IPS-11a (cell line): Measurements from ENCODE around the gene SLC35E1.
"Not testable (repeated sequence)": the region's sequence is repeated elsewhere in the genome, so short reads cannot be mapped to it uniquely, and the experiment has no call there.

Source experiments
- H3K4me3 ChIP-seq: one replicate; pipeline ENCODE4 v1.5.1; 2013; ENCODE audit warnings: low read depth, low read length, control low read depth

The SLC35E1 gene

GRCh38 chr19:16554776-16555175, 17.4 kb downstream of the SLC35E1 start:
- H3K4me3 ChIP-seq, result no peak overlapping the region

DNA sequence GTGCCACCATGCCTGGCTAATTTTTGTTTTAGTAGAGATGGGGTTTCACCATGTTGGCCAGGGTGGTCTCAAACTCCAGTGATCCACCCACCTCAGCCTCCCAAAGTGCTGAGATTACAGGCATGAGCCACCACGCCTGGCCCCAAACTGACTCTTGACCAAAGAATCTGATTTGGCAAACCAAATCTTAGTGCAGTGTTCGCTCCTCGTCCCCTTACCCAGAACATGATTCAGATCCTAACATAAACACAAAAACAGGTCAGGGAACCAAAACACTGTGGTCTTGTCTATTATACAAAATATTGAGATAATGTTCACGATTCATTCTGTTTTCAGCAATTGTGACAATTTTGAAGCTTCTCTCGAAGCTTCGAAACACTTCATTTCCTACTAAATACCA, 20.3 kb downstream of the SLC35E1 start:
- H3K4me3 ChIP-seq, result not testable (repeated sequence)

DNA sequence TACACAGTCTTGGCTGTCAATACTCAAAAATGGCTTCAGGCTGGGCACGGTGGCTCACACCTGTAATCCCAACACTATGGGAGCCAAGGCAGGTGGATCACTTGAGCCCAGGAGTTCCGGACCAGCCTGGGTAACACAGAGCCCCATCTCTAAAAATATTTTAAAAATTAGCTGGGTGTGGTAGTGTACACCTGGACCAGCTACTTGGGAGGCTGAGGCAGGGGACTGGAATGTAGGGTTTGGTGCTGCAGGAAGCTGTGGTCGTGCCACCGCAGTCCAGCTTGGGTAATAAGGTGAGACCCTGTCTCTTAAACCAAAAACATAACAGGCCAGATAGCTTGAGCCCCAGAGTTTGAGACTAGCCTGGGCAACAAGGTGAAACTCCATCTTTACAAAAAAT, 23.3 kb downstream of the SLC35E1 start:
- H3K4me3 ChIP-seq, result no peak overlapping the region

GRCh38 chr19:16544473-16545231, 27.6 kb downstream of the SLC35E1 start:
- H3K4me3 ChIP-seq, result no peak overlapping the region

DNA sequence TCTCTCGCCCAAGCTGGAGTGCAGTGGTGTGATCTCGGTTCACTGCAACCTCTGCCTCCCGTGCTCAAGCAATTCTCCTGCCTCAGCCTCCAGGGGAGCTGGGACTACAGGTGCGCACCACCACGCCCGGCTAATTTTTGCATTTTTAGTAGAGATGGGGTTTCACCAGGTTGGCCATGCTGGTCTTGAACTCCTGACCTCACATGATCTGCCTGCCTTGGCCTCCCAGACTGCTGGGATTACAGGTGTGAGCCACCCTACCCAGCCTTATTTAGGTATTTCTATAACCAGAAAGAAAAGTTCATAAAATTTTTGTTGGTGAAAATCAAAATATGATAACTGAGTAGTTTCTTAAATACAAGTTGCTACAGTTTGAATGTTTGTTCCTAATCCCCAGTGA, 28.5 kb downstream of the SLC35E1 start:
- not testable (repeated sequence) for H3K4me3 ChIP-seq

- peak overlapping the region; percentile 93 for H3K4me3 ChIP-seq
Measured at GRCh38 chr19:16542910-16543472, 29.2 kb downstream of the SLC35E1 start.

DNA sequence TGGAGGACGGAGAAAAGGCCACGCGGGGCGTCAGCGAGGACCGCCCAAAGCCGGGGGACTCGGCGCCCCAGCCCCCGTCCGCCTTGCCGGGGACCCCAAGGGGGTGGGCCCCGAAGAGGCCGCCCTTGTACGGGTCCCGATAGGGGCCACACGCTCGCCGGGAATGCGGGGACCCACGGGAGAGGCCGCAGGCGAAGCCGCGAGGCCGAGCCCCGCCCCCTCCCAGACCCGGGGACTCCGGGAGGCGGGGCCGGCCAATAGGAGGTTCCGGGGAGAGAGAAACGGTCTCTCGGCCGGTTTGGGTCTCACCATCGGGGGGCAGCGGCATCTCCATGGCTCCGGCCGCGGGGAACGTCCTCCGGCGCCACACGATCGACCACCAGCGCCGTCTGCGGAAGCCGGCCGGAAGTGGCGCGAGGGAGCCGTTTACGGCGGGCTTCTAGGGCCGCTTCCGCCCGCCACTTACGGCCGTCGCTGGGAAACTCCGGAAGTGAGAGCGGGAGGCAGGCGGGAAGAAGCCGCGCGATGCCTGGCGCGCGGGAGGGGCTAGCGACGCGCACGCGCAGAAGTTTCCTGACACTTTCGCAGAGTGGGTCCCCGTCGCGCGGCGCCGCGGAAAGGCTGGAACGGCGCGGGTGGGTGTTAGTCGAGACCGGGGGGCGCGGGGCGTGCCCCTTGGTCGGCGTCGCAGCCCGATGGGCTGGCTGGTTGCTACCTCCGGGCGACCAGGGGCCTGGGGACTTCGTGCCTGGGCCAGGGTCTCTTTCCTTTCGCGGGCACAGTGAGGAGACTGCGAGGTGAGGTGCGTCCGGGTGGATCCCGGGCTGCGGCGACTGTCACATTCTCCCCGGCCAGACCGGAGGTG, 29.9 kb downstream of the SLC35E1 start, which contains the start of gene CHERP:
TSS of gene CHERP (minus strand) at position 393 of the 865 bp plus-strand sequence. CDS start at position 334, 59 bp downstream.
- H3K4me3 ChIP-seq, result peak within 1 kb of the TSS; percentile 93

DNA sequence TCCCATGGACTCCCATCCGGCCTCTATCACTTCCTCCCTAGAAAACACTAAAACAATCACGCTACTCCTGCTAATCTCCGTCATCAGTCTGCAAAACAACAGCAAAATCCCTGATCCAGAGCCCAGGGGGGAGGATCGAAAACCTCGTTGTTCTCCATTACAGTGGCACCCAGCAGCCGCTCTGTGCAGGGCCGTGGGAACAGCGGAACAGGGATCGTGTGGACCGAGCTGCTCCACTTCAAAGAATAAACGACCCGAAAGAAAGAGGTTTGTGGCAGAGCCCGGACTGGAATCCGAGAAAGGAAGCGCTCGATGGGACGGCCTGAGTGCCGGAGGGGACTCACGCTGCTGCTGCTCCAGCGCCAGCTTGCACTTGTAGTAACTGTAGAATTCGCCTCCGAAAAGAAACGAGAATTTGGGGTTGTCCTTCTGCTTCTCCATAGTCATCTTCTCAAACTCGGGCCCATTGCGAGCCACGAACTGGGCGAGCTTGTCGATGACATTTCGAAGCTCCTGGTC, 30.6 kb downstream of the SLC35E1 start:
- peak overlapping the region; percentile 93 for H3K4me3 ChIP-seq

GRCh38 chr19:16540948-16541347, 31.3 kb downstream of the SLC35E1 start:
- peak overlapping the region; percentile 93 for H3K4me3 ChIP-seq

- H3K4me3 ChIP-seq, result no peak overlapping the region
Measured at GRCh38 chr19:16537111-16537510, 35.1 kb downstream of the SLC35E1 start.

DNA sequence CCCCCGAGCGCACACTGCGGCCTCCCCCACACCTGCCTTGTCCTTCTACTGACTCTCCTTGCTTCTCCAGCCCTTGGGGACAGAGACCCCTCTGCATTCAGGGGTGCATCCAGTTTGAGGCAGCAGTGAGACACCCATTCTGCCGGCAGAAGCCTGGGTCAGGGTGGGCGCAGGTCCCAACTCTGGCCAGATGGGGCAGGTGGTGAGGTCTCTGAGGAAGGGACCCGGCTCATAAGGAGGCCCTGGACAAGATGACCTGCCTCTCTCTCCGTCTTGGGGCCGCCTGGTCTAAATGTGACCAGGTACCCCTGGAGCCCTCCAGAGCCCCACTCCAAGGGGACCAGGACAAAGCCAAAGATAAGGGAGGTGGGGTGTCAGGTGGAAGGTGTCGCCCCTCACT, 36.1 kb downstream of the SLC35E1 start:
- H3K4me3 ChIP-seq, result no peak overlapping the region

- no peak overlapping the region for H3K4me3 ChIP-seq
Measured at GRCh38 chr19:16535381-16535780, 36.8 kb downstream of the SLC35E1 start.

DNA sequence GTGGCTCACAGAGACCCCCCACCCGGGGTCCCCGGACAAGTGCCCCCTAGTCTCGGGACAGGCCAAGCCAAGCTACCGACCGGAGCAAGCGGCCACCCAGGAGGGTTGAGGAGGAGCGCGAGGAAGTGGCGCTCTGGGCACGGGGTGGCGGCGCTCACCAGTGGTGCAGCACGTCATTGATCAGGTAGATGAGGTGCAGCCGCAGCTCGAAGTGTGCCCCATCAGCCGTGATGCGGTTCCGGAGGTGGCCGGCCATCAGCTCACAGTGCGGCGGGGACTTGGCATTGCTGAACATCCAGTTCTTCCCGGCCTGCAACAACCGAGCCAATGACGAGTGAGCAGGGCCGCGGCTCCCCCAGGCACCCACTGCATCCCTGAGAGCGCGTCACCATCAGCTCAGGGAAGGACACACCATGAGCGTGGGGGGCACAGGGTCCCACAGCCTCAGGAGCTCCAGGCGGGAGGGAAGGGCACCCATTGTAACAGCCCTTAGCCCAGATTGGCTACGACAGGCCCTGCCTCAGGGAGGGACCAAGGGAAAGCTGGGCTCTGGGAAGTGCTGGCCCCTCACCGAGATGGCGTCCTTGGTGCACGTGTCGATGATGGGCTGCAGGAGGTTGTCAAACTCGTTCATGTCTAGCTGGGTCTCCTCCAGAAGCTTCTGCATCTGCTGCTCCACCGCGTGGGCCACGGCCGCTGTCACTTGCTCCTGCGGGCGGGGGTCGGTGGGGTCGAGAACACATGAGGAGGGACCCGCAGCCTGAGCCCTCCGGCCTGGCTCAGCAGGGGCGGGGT, 39.6 kb downstream of the SLC35E1 start:
- H3K4me3 ChIP-seq, result no peak overlapping the region

DNA sequence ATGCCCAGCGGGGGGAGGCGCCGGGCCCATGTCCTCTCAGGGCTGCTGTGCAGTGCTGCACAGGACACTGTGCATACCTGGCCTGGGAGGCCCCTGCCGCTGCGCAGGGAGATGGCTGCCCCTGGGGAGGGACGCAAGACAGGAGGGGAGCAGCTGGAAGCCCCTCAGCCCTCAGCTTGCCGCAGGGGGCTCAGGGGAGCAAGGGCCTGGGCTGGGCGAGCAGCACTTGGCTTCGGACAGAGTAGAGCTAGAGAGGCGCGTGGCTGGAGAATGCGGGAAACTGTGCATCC, 40.9 kb downstream of the SLC35E1 start:
- H3K4me3 ChIP-seq, result no peak overlapping the region

GRCh38 chr19:16530540-16531379, 41.5 kb downstream of the SLC35E1 start:
- no peak overlapping the region for H3K4me3 ChIP-seq

DNA sequence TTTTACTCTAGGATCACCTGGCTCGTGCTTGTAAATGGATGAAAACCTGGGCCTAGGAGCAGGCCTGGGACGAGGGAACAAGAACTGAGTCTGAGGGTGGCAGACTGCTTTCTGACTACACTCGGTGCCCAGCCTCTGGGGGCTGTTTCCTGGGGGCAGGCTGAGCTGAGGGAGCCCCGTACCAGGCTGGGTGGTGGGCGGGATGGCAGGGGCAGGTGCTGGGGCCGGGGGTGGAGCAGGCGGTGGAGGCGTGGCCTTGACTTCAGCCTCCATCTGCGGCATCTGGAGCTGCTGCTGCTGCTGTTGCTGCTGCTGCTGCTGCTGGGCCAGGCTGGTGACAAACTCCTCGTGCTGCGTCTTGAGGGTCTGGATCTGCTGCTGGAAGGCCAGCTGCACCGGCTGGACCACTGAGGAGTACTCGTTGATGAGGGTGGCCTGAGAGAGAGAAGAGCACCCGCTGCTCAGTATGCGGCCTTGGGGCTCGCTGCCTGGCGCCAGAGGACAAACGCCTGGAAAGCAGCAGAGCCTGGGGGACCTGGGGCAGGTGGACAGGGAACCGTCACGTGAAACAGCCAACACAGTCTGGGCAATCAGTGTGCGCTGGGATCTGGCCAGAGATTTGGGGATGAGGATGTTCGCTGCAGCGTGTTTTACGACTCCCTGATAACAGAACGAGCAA, 42.6 kb downstream of the SLC35E1 start:
- no peak overlapping the region for H3K4me3 ChIP-seq

- H3K4me3 ChIP-seq, result no peak overlapping the region
Measured at GRCh38 chr19:16527971-16528521, 44.2 kb downstream of the SLC35E1 start.

DNA sequence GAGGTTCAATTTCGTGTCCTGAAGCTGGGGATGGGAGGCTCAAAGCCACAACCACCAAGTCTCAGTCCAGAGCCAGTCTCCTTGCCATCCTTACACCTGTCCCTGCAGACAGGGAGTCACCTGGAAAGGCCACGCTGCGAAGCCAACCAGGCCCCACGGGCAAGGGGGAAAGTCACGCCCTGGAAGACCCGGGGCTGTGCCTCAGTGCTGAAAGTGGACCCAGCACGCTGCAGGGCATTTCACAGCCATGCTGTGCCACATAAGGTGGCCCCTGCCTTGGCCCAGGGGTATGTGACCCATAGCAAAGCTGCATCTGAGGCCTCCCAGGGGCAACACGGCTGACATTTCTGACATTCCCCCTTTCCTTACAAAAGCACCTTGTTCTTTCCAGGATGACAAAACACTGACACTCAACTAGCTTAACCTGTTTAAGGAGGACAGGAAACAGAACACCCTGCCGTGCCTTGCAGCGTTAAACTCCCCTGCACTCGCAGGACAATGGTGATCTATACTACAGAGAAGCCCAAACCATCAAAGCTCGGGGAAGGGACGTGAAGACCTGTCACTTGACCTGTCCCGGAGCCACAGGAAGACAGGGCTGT, 44.8 kb downstream of the SLC35E1 start:
- H3K4me3 ChIP-seq, result no peak overlapping the region
